HG02840 (cell line): ENCODE results near the gene AVEN.
"Not testable (repeated sequence)": the region's sequence is repeated elsewhere in the genome, so short reads cannot be mapped to it uniquely, and the experiment has no call there.

Experiments used
- ATAC-seq: cut with Tn5 transposase; IDR thresholded peaks from one replicate; pipeline ENCODE4 v1.9.1; 2021; ENCODE audit warnings: mild to moderate bottlenecking, moderate library complexity, moderate number of reproducible peaks; ENCODE audit not compliant: unreplicated experiment, low FRiP score

AVEN gene

DNA sequence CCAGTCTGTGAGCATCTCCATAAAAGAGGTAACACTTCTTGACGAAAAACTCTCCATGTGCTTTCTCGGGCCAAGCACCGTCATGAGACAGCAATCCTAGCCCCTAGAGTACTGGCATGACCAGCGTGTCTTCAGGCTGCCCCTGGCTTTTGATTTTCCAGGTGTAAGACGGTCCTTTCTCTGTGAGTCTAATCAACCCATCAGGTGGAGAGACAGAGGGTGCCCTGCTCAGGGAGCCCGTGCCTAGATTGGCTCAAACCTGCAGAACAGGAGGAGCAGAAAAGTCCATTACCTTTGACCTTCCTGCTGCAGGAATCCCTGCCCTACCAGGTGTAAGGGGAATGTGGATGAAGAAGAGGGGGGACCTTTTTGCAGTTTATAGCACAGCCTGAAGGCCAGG lies 180.2 kb downstream of the AVEN start:
- no peak for ATAC-seq

DNA sequence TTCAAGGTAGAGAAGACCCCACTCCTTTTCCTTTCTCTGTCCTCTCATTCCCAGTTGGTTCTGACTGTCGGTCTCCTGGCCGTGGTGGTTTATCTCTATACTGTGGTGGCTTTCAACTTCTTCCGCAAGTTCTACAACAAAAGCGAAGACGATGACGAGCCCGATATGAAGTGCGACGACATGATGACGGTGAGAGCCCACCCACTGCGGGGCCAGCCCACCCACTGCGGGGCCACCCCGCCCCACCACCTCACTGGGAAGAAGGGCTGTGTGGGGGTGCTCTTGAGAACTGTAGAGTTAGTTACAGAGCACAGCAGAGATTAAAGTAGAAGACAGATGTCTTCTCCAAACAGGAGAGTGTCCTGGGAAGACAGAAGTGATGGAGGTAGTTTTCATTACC lies 181.3 kb downstream of the AVEN start:
- ATAC-seq, result no peak

DNA sequence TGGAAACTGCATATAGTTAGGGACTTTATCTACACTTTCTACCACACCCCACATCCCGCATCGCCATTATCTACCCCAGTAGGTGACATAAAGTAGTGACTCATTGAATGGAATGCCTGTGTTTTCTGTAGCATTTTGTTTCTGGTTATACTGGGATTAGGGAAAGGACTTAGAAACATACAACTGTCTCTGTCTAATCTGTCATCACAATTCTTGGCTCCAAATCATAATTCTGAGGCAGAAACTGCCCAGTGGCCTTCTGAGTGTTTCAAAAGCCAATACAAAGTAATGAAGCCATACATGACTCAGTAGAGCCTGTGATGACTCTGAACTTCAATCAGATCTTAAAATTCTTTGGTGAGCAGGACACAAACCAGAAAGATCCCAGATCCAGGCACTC lies 186.4 kb downstream of the AVEN start:
- no peak for ATAC-seq

DNA sequence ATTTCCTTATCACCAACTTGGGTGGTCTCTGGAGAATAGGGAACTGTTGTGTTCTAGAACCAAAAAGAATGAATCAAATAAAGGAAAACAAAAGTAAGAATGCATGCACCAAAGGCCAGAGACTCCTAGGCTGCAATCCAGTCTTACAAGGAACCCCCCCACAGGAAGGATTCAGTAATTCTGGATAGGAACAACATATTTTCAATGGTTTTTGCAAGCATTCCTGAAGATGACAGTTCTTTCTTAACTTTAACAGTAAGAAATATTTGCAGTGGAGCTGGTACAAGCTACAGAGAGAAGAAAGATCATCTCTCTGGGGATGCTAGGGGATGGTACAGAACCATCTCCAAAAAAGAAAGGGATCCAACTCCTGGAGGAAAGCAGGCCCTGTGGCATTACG lies 186.9 kb downstream of the AVEN start:
- ATAC-seq, result no peak

DNA sequence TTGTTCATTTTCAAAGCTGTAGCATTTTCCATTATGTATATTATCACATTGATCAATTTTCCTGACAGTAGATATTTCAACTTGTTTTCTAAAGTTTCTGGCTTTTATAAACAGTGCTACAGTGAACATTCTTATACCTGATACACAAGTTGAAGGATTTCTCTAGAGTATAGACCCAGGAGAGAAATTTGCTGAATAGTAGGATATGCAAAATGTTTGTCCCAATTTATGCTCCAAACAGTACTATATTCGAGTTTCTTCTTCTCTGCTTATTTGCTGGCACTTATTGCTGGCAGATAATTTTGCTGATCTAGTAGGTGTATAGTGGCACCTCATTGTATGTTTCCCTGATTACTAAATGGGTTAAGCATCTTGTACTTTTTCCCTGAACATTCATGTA lies 187.9 kb downstream of the AVEN start:
- no peak for ATAC-seq

DNA sequence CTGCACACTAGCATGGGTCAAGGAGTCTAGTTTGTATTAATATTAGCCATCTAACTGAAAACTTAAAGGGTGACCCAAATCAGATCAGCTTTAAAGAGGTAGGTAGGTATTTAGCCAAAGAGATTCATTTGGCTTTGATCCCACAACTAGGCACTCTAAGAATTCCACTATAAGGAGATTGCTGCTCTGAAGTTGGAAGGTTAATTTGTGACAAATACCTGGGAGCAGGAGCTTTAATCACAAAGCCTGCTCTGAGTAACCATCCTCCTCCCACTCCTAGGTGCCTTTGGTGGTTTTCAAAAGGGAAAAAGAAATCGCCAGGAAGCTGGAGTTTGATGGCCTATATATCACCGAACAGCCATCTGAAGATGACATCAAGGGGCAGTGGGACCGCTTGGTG lies 191.0 kb downstream of the AVEN start:
- no peak for ATAC-seq

DNA sequence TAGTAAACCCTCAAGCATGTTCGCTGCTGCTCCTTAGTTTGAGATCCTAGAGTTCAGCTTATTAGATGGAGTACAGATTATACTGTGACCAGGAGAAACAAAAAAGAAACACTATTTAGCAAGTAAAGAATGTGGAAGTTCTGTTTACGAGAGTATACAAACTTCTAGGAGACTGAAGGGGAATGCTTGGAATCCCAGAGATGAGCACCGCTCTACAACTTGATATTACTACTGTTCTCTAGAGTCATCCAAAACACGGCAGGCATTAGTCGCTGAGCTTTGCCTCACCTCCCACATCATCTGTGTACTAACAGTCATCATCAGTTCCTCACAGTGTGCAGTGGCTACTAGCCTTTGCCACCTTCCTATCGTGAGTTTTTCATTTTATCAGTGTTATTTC lies 192.1 kb downstream of the AVEN start:
- ATAC-seq, result no peak

DNA sequence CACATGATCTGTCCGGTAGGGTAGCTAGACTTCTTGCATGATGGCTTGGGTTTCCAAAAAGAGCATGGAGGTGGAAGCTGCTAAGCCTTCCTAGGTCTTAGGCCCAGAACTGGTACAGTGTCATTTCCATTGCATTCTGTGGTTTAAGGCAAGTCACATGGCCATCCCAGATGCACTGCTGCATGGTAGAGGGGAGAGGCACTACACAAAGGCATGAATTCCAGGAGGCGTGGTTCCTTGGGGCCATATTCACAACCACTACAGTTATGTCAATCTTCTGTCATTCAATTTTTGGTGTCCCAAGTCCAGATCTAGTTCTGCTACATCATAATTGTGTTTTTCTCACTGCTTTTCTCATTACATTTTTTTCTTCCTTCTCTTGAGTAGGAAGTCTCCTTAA lies 192.9 kb downstream of the AVEN start:
- no peak for ATAC-seq

DNA sequence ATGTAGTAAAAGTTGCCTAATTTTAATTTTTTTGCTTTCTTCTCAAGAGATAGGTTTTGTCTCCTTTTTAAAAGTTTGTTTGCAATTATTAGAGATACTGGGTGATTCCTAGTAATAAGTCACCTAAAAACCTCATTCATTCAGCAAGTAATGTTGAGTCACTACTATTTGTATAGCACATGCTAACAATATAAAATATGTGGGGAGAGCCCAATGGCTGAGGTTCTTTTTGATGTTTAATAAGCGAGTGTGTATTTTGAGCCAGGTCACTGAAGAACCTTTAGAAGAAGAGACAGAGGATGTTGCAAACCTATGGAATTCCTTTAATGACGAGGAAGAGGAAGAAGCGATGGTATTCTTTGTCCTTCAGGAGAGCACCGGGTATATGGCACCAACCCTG lies 194.4 kb downstream of the AVEN start:
- ATAC-seq, result no peak

DNA sequence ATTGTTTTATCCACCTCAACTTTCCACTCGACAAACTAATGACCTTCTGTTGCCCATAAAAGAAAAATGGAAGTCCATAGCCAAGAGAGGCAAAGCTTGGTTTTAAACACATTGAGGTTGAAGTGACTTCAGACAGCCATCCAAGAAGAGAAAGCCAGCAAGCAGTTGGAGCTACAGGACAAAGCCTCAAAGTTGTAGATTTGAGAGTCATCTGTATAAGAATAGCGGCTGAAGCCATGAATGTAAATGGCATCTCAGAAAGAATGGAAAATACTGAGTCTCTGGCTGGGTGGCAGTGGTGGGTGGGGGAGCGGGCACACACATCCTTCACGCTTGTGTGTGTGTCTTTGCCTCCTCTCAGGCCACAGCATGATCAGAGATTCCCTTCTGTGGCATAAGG lies 194.8 kb downstream of the AVEN start:
- ATAC-seq, result no peak

DNA sequence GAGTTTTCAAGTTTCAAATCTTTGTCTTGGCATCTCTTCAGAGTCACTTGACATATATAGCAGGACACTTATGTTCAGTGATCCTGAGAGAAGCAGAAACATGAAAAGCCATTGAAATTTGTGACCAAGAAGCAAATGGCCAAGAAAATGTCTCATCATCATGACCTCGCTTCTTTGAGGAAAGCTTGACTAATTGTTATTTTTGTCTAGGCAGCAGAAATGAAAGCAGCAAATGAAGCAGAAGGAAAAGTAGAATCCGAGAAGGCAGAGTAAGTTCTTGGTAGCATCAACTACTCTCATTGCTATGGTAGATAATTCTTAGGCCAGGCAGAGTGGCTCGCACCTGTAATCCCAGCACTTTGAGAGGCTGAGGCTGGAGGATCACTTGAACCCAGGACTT lies 198.4 kb downstream of the AVEN start:
- ATAC-seq, result no peak

DNA sequence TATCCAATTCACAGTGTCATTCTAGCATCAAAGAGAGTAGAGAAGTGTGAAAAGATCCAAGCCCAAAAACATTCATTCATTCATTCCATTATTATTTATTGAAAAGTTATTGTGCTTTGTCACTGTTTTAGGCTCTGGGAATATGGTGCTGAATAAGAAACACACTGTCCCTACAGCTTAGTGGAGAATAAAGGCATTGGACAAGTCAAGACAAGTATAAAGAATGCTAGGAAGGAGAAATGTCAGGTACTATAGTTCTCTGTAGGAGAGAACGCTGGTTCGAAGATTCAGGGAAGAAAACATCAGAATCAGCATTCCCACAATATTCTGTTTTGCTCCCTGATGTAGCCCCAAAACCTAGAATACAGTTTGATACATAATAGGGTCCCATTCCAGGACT lies 199.5 kb downstream of the AVEN start:
- no peak for ATAC-seq

DNA sequence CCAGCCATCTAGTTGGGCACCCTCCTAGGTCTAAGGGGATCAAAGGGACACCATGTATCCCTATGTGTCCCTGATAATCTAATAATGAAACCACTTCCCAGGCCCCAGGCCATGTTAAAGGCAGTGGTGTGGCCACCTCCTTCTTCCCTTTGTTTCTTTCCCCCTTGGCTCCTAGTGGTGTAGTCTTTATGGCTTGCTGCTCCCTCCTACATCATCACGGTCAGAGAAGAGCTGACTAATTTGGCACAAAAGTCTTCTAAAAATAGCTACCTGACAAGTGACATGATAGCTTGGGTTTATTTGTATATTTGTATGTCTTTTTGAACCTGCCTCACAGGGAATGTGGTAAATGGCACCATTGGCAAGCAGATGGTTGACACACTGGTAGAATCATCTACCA lies 201.7 kb downstream of the AVEN start:
- ATAC-seq, result no peak

DNA sequence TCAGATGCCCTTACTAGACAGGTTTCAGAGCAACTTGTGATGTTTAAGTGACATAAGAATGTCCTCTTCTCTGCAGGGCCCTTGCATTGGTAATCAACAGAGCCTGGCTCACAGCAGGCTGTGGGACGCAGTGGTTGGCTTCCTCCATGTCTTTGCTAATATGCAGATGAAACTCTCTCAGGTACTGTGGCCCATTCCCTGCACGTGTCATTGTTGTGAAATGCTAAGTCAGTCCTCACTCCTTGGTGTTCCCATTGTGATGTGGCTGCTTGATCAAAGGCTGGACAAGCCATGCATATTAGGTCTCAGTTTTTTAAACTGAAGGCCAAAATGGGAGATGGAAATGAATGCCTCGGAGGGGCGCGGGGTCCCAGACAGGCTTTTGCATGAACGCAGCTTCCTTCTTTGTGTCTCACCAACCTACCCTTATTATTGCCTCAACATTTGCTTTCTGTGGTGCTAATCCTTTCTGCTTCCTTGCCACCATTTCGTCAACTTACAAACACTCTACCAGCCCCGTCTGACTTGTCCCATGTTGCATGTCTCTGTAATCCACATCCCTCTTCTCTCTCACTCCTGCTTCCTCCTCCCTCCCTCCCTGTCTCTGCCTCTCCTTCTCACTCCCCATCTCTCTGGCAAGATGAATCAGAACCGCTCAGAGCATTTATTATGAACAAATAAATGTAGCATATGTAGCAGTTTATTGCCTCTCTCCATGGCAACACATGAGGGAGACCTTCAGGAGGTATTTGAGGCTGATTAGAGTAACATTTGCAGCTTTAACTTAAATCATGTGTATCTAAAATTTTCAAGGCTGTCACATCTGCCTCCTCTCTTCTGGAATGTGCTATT lies 203.9 kb downstream of the AVEN start:
- no peak for ATAC-seq

DNA sequence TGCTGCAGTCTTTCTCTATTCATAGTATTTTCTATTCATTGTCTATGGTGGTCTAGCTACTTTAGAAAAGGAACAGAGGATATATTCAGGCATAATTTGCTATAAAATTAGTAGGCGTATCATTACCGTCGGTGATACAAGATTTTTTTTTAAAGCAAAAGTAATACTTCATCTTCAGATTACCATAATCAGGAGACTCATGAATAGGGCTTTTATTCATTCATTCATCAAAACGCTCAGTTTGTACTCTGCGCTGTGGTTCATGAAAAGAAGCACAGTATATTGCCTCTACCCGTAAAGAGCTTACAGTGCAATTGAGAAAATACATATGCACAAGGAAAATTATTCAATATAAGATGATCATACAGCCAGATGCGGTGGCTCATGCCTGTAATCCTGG lies 207.4 kb downstream of the AVEN start:
- no peak for ATAC-seq

DNA sequence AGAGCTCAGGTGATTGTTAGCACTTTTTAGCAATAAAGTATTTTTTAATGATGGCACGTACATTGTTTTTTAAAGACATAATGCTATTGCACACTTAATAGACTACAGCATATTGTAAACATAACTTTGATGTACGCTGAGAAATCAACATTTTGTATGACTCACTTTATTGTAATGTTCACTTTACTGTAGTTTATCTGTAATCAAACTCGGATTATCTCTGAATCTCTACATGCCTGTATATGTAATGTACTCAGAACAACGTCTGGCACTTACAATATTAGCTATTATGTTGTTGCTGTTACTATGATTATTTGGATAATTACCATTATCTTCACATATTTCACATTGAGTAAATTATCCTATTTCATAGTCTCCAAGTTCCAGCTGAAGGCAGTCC lies 208.7 kb downstream of the AVEN start:
- no peak for ATAC-seq

DNA sequence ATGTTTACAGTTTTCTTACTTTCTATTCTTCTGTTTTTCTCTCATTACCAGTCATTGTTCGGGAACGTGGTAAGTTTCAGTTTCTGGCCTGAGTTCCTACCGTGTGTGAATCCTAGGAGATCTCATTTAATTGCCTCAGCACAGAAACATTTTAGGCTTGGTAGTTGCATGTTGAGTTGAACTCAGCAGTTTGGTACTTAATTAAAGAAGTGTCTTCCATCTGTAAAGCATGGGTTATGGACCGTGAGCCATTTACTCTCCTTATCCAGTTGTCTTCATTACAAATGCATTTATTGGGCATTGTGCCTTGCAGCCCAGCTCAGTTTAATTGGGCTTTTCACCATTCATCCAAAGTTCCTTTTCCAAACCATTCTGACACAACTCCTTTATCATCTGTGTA lies 212.8 kb downstream of the AVEN start:
- ATAC-seq, result no peak

DNA sequence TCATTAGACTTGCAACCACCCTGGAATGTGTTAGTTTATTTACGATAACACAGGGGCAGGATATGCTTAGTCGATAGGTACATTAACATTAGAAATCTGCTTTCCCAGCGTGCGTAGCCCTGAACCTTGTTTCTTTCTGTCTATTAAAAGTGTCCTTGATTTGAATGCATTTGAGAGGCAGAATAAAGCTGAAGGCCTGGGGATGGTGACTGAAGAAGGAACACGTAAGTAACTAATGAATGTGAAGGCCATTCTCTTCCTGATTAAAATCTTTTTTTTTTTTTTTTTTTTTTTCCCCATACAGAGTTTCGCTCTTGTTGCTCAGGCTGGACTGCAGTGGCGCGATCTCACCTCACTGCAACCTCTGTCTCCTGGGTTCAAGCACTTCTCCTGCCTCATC lies 213.6 kb downstream of the AVEN start:
- no peak for ATAC-seq

DNA sequence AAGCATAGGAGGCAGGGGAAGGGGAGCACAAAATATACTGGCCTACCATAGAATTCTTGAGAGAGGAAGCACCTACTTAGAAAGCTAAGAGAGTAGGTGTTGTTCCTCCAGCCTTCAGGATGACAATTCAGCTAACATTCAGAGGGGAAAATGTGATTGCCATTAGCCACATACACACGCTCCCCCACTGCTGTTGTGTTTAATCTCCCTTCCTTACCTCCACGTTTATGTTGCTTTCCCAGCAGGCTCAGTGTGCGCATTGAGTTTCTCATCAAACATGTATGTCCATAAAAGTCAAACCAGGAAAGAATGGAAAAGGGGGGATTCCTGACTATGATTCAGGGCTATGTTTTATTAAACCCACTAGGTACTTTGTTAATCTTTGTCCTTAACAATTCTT lies 215.9 kb downstream of the AVEN start:
- no peak for ATAC-seq

DNA sequence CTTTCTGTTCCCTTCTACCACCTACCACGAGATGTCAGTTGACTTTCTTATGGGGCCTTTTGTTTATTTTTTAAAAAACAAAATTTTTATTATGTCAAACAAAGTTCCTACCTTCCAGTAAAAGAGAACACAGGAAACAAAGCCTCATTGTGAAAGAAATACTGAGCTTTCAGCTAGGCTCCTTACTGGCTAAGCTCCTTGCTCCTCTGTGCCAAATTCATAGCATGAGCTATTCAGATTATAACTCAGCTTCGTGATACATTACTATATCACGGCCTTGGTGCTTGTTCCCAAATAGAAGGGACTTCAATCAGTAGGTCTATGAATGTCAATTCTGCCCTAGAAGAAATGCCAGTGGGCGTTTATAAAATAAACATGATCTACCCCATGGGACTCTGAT lies 216.5 kb downstream of the AVEN start:
- ATAC-seq, result no peak

DNA sequence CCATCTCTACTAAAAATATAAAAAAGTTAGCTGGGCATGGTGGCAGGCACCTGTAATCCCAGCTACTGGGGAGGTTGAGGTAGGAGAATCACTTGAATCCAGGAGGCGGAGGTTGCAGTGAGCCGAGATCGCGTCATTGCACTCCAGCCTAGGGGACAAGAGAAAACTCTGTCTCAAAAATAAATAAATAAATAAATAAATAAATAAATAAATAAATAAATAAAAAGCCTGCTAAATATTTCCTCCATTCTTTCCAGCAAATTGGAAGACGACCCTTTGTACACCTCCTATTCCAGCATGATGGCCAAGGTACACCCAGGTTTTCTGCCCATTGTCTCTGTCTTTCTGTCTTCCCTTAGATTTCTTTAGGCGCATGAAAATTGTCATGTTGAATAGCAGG lies 219.5 kb downstream of the AVEN start:
- ATAC-seq, result not testable (repeated sequence)
